Heart left ventricle (tissue), 13 donors: ENCODE measurements around the gene ARMC6.

ENCODE experiments used
- POLR2A ChIP-seq, 2 donors: fragments of 450-650 bp; IDR thresholded peaks; one replicate each; pipeline ENCODE4 v1.6.1; 2017; ENCODE audit warnings: antibody characterized with exemption in 2 of 2, mild to moderate bottlenecking in 2 of 2, moderate library complexity in 2 of 2
- TF ChIP-seq, protein P1 (sequence below), 12 donors: fragments of 200-600 bp; sonication (generic) in 4 of 12; IDR thresholded peaks; one replicate each; pipeline versions ENCODE4 v1.5.0 to v1.8.0; 2018 to 2022; ENCODE audit warnings: antibody characterized with exemption in 12 of 12, mild to moderate bottlenecking in 5 of 12
- donor health status: ischemic (EF 13 %, LVEDD 7.1; RV severe dilation, severe dysfunction).
- donor health status: DM: no; HTN: yes; CAD: no.
- donor health status: DM: no; HTN: no; CAD: no.
- donor health status: ischemic (EF 25% LVEDD 6.9; RV normal size, moderate dysfunction).
- donor health status: ischemic (EF 25% LVEDD 5.7; RV mildly dilated, moderate dysfunction).
- donor health status: ischemic (EF 35%, LVEDD 5.7; RV mildly dilated, moderate dysfunction).
- donor health status: nonischemic (EF 11% LVEDD 7.7; RV severe dilation, severe dysfunction).
- donor health status: DM: yes; HTN: yes; CAD: no.
- donor health status: PGD.
- donor health status: ischemic (EF 29% LVEDD 5.4; RV normal size, mild dysfunction).
- donor health status: nonischemic (EF 23%, LVEDD 6.1; RV moderate dilation, normal function).

DNA sequence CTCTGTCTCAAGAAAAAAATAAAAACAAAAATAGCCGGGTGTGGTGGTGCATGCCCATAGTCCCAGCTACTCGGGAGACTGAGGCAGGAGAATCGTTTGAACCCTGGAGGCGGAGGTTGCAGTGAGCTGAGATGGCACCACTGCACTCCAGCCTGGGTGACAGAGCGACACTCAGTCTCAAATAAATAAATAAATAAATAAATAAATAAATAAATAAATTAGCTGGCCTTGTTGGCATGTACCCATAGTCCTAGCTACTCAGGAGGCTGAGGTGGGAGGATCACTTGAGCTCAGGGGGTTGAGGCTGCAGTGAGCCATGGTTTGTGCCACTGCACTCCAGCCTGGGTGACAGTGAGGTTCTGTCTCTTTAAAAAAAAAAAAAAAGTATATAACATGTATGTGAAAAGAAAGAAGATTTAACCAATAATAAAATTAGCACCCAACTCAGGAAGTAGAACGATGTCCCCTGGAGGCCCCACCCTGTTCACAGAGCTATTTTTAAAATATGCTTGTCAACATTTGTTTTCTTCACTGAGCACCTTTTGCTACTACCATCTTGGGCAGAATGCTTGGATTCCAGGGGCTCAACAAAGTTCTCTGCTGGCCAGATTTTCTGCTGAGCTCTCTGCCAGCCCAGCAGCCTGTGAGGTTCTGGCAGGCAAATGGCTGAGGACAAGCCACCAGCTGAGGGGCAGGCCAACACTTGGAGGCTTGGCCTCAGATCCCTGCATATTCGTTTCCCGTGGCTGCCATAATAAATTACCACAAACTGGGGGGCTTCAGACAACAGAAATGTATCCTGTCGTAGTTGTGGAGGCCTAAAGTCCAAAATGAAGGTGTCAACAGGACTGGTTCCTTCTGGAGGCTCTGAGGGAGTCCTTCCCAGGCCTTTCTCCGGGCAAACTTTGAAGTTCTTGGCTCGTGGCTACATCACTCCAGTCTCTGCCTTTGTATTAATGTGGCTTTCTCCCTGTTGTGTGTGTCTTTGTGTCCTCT lies 35.6 kb downstream of the ARMC6 start:
- TF ChIP-seq, protein P1, sequence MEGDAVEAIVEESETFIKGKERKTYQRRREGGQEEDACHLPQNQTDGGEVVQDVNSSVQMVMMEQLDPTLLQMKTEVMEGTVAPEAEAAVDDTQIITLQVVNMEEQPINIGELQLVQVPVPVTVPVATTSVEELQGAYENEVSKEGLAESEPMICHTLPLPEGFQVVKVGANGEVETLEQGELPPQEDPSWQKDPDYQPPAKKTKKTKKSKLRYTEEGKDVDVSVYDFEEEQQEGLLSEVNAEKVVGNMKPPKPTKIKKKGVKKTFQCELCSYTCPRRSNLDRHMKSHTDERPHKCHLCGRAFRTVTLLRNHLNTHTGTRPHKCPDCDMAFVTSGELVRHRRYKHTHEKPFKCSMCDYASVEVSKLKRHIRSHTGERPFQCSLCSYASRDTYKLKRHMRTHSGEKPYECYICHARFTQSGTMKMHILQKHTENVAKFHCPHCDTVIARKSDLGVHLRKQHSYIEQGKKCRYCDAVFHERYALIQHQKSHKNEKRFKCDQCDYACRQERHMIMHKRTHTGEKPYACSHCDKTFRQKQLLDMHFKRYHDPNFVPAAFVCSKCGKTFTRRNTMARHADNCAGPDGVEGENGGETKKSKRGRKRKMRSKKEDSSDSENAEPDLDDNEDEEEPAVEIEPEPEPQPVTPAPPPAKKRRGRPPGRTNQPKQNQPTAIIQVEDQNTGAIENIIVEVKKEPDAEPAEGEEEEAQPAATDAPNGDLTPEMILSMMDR (IDR thresholded peaks at IDR 0.05): no peak
- TF ChIP-seq POLR2A (IDR thresholded peaks at IDR 0.05): no peak
